Fibroblast of the aortic adventitia (primary cell): ENCODE data around the gene FKBP10. TPM values are rescaled to one million over a fixed set of nuclear protein-coding genes. Genes with fewer than 3 reads are reported as not detected.
A peak's percentile ranks its signal among the peaks of the same experiment; 100 is the strongest.

Experiments
- DNase-seq: peaks from one replicate; pipeline ENCODE4 v3.0.0-alpha.2; 2010; ENCODE audit warnings: low read depth
- H3K4me3 ChIP-seq: 2 replicates; pipeline ENCODE4 v1.5.1; 2011; ENCODE audit warnings: low read depth, mild to moderate bottlenecking, control low read depth, low read length, moderate library complexity
- CTCF ChIP-seq: IDR thresholded peaks from 2 replicates; pipeline ENCODE4 v1.5.1; 2011; ENCODE audit warnings: mild to moderate bottlenecking, low read length, control low read depth, inconsistent platforms; ENCODE audit not compliant: insufficient read depth
- small RNA-seq: library from RNA; depleted of rRNA; stranded (forward); fragments of <200 nt; gene quantifications from one replicate; pipeline ENCODE3, GENCODE V24; 2012
- total RNA-seq: library from RNA; depleted of rRNA; stranded (reverse); fragments of >200 nt; gene quantifications from 2 replicates; pipeline ENCODE4 v1.2.3, GENCODE V29; 2012; ENCODE audit warnings: low replicate concordance

The FKBP10 gene
- total RNA-seq, 1 donor = 270 TPM

- TF ChIP-seq CTCF = no peak
- peak overlapping the region; percentile 56 for H3K4me3 ChIP-seq
These were observed 52.7 kb downstream of the FKBP10 start for GRCh38 chr17:41865596-41865893.

GRCh38 chr17:41868568-41868967, 55.8 kb downstream of the FKBP10 start:
- DNase-seq = no peak
- no peak for TF ChIP-seq CTCF
- H3K4me3 ChIP-seq = no peak overlapping the region

More at GRCh38 chr17:41865596-41865893, 52.7 kb downstream of the FKBP10 start:
- DNase-seq = no peak

- no peak overlapping the region for H3K4me3 ChIP-seq
- no peak for TF ChIP-seq CTCF
- DNase-seq = no peak
These were observed 56.6 kb downstream of the FKBP10 start for GRCh38 chr17:41869426-41869825.

- no peak overlapping the region for H3K4me3 ChIP-seq
- no peak for DNase-seq
- no peak for TF ChIP-seq CTCF
These were observed 57.3 kb downstream of the FKBP10 start for GRCh38 chr17:41870097-41870496.

- DNase-seq = no peak
- TF ChIP-seq CTCF = no peak
- no peak overlapping the region for H3K4me3 ChIP-seq
These were observed 57.8 kb downstream of the FKBP10 start for GRCh38 chr17:41870627-41871026.

- no peak for DNase-seq
- no peak overlapping the region for H3K4me3 ChIP-seq
- TF ChIP-seq CTCF = no peak
These were observed 59.0 kb downstream of the FKBP10 start for GRCh38 chr17:41871789-41872188.

Small RNA genes lying within 50 kb of the gene (small RNA-seq; reads per million reads assigned to genes)
- gene AC125257.2 = not detected

Other genes with a start within 250 kb of the FKBP10 start
- gene KRT9, start 240.9 kb upstream of the FKBP10 start, total RNA-seq = not detected in 2 replicates
- gene KRT14, start 226.1 kb upstream of the FKBP10 start, total RNA-seq = 0.82 and 1.3 TPM in 2 replicates
- 0.98 and 2.0 TPM in 2 replicates for gene KRT16, start 200.2 kb upstream of the FKBP10 start, total RNA-seq
- gene KRT17, start 188.4 kb upstream of the FKBP10 start, total RNA-seq = 0.57 TPM in 1 of 2 replicates, not detected in the other
- 99.7 and 102 TPM in 2 replicates for gene EIF1, start 124.1 kb upstream of the FKBP10 start, total RNA-seq
- not detected in 2 replicates for gene GAST, start 100.7 kb upstream of the FKBP10 start, total RNA-seq
- under 0.01 TPM in 1 of 2 replicates, not detected in the other for gene HAP1, start 78.4 kb upstream of the FKBP10 start, total RNA-seq
- 4.7 and 8.9 TPM in 2 replicates for gene JUP, start 26.3 kb upstream of the FKBP10 start, total RNA-seq
- 30.2 and 35.5 TPM in 2 replicates for gene P3H4, start 1.1 kb upstream of the FKBP10 start, total RNA-seq
- 38.5 and 93.2 TPM in 2 replicates for gene NT5C3B, start 23.2 kb downstream of the FKBP10 start, total RNA-seq
- 0.09 and 0.90 TPM in 2 replicates for gene KLHL10, start 24.8 kb downstream of the FKBP10 start, total RNA-seq
- 29.0 and 30.4 TPM in 2 replicates for gene KLHL11, start 52.4 kb downstream of the FKBP10 start, total RNA-seq
- gene ACLY, start 105.9 kb downstream of the FKBP10 start, total RNA-seq = 64.1 and 159 TPM in 2 replicates
- 0.16 and 1.2 TPM in 2 replicates for gene ODAD4, start 117.6 kb downstream of the FKBP10 start, total RNA-seq
- 64.3 and 84.2 TPM in 2 replicates for gene CNP, start 153.8 kb downstream of the FKBP10 start, total RNA-seq
- gene DNAJC7, start 204.4 kb downstream of the FKBP10 start, total RNA-seq = 58.0 and 131 TPM in 2 replicates
- gene NKIRAS2, start 207.1 kb downstream of the FKBP10 start, total RNA-seq = 17.1 and 27.1 TPM in 2 replicates
- gene C17orf113, start 237.6 kb downstream of the FKBP10 start, total RNA-seq = 0.09 and 0.49 TPM in 2 replicates